ENCODE measurements around the gene ZNF680.

- TF ChIP-seq, protein P1, sequence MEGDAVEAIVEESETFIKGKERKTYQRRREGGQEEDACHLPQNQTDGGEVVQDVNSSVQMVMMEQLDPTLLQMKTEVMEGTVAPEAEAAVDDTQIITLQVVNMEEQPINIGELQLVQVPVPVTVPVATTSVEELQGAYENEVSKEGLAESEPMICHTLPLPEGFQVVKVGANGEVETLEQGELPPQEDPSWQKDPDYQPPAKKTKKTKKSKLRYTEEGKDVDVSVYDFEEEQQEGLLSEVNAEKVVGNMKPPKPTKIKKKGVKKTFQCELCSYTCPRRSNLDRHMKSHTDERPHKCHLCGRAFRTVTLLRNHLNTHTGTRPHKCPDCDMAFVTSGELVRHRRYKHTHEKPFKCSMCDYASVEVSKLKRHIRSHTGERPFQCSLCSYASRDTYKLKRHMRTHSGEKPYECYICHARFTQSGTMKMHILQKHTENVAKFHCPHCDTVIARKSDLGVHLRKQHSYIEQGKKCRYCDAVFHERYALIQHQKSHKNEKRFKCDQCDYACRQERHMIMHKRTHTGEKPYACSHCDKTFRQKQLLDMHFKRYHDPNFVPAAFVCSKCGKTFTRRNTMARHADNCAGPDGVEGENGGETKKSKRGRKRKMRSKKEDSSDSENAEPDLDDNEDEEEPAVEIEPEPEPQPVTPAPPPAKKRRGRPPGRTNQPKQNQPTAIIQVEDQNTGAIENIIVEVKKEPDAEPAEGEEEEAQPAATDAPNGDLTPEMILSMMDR (IDR thresholded peaks at IDR 0.05) = no peak
- no peak for TF ChIP-seq POLR2A (IDR thresholded peaks at IDR 0.05)
Measured at GRCh38 chr7:64581391-64581790, 18.5 kb upstream of the ZNF680 start.

Data from breast epithelium (tissue), 3 donors.